Measurements from ENCODE around the gene RAD23A.

GRCh38 chr19:12979974-12980373, 34.3 kb downstream of the RAD23A start:
- TF ChIP-seq ZNF639 (tag by site-specific recombination; IDR thresholded peaks at IDR 0.05) (no peak), ZNF792 (tag by site-specific recombination; IDR thresholded peaks at IDR 0.05) (no peak), CTCF (tag by site-specific recombination; IDR thresholded peaks at IDR 0.05) (no peak)

Measured in HEK293 (cell line).